ACC112 (cell line): Measurements from ENCODE around the gene TRAPPC4.
"Not testable (repeated sequence)": the region's sequence is repeated elsewhere in the genome, so short reads cannot be mapped to it uniquely, and the experiment has no call there.

Source experiments
- H2AFZ ChIP-seq: fragments of 200-600 bp; sonication (generic); one replicate; pipeline ENCODE4 v1.6.0; 2017; ENCODE audit warnings: antibody characterized with exemption, low read length; ENCODE audit not compliant: unreplicated experiment
- H3K27ac ChIP-seq: fragments of 200-600 bp; sonication (generic); 2 replicates; pipeline ENCODE4 v1.5.1; 2014; ENCODE audit warnings: low read depth, mild to moderate bottlenecking, antibody characterized with exemption, low read length, moderate library complexity
- H3K27me3 ChIP-seq: fragments of 200-600 bp; sonication (generic); 2 replicates; pipeline ENCODE4 v1.6.1; 2014; ENCODE audit warnings: mild to moderate bottlenecking, antibody characterized with exemption, low read length, moderate library complexity, mixed read lengths; ENCODE audit not compliant: insufficient read depth
- H3K36me3 ChIP-seq: fragments of 200-600 bp; sonication (generic); 2 replicates; pipeline ENCODE4 v1.6.1; 2016; ENCODE audit warnings: mild to moderate bottlenecking, antibody characterized with exemption, low read length, moderate library complexity, mixed read lengths; ENCODE audit not compliant: insufficient read depth
- H3K4me1 ChIP-seq: fragments of 200-600 bp; sonication (generic); one replicate; pipeline ENCODE4 v1.6.1; 2016; ENCODE audit warnings: low read length, mixed read lengths; ENCODE audit not compliant: insufficient read depth, unreplicated experiment, control insufficient read depth
- H3K4me3 ChIP-seq: fragments of 200-600 bp; sonication (generic); 2 replicates; pipeline ENCODE4 v1.5.1; 2014; ENCODE audit warnings: mild to moderate bottlenecking, low read depth, low read length
- H3K79me2 ChIP-seq: fragments of 200-600 bp; sonication (generic); one replicate; pipeline ENCODE4 v1.6.0; 2016; ENCODE audit warnings: low read length; ENCODE audit not compliant: control insufficient read depth, unreplicated experiment, insufficient read depth

The TRAPPC4 gene

GRCh38 chr11:119038884-119039283, 20.3 kb downstream of the TRAPPC4 start:
- no peaks in the 10 kb centered on the region for H3K79me2 ChIP-seq
- no peak overlapping the region for H3K27ac ChIP-seq
- no peaks in the 10 kb centered on the region for H3K4me1 ChIP-seq
- H3K4me3 ChIP-seq: no peak overlapping the region
- no peaks in the 10 kb centered on the region for H3K27me3 ChIP-seq
- H3K36me3 ChIP-seq: no peaks in the 10 kb centered on the region
- no peak overlapping the region for H2AFZ ChIP-seq

GRCh38 chr11:119039471-119039870, 20.9 kb downstream of the TRAPPC4 start:
- H2AFZ ChIP-seq, H3K27me3 ChIP-seq, H3K4me3 ChIP-seq, H3K4me1 ChIP-seq, H3K36me3 ChIP-seq, H3K79me2 ChIP-seq, H3K27ac ChIP-seq: not testable (repeated sequence)

GRCh38 chr11:119041821-119042514, 23.4 kb downstream of the TRAPPC4 start:
- H2AFZ ChIP-seq: no peak overlapping the region
- H3K79me2 ChIP-seq: no peaks in the 10 kb centered on the region
- no peak overlapping the region for H3K27ac ChIP-seq
- H3K4me1 ChIP-seq: no peaks in the 10 kb centered on the region
- H3K36me3 ChIP-seq: no peaks in the 10 kb centered on the region
- H3K4me3 ChIP-seq: no peak overlapping the region
- H3K27me3 ChIP-seq: no peaks in the 10 kb centered on the region

- Histone ChIP-seq H3K27me3 (no peaks in the 10 kb centered on the region), H2AFZ (no peak overlapping the region), H3K79me2 (no peaks in the 10 kb centered on the region), H3K36me3 (no peaks in the 10 kb centered on the region), H3K27ac (no peak overlapping the region), H3K4me1 (no peaks in the 10 kb centered on the region), H3K4me3 (no peak overlapping the region)
Observed at GRCh38 chr11:119042927-119043326, 24.4 kb downstream of the TRAPPC4 start.

GRCh38 chr11:119044708-119045107, 26.1 kb downstream of the TRAPPC4 start:
- Histone ChIP-seq H3K27ac (no peak overlapping the region), H3K79me2 (no peaks in the 10 kb centered on the region), H3K36me3 (peaks cover 4% of the 10 kb centered on the region; the same call in 1 of the 2 replicates), H3K4me3 (no peak overlapping the region), H3K27me3 (no peaks in the 10 kb centered on the region), H3K4me1 (no peaks in the 10 kb centered on the region), H2AFZ (no peak overlapping the region)

GRCh38 chr11:119046489-119046888, 27.9 kb downstream of the TRAPPC4 start:
- Histone ChIP-seq H3K79me2 (no peaks in the 10 kb centered on the region), H3K4me3 (no peak overlapping the region), H2AFZ (no peak overlapping the region), H3K4me1 (no peaks in the 10 kb centered on the region), H3K36me3 (peaks cover 9% of the 10 kb centered on the region; the same call in 1 of the 2 replicates), H3K27me3 (no peaks in the 10 kb centered on the region), H3K27ac (no peak overlapping the region)

GRCh38 chr11:119047205-119047604, 28.6 kb downstream of the TRAPPC4 start:
- no peaks in the 10 kb centered on the region for H3K4me1 ChIP-seq
- H3K4me3 ChIP-seq: no peak overlapping the region
- no peak overlapping the region for H3K27ac ChIP-seq
- no peak overlapping the region for H2AFZ ChIP-seq
- no peaks in the 10 kb centered on the region for H3K79me2 ChIP-seq
- H3K27me3 ChIP-seq: no peaks in the 10 kb centered on the region
- H3K36me3 ChIP-seq: peaks cover 9% of the 10 kb centered on the region; the same call in 1 of the 2 replicates

- Histone ChIP-seq H3K27me3 (no peaks in the 10 kb centered on the region), H3K4me1 (no peaks in the 10 kb centered on the region), H3K79me2 (no peaks in the 10 kb centered on the region), H3K27ac (no peak overlapping the region), H3K4me3 (no peak overlapping the region), H2AFZ (no peak overlapping the region), H3K36me3 (peaks cover 9% of the 10 kb centered on the region; the same call in 1 of the 2 replicates)
Observed at GRCh38 chr11:119048644-119049043, 30.1 kb downstream of the TRAPPC4 start.

GRCh38 chr11:119049081-119049480, 30.5 kb downstream of the TRAPPC4 start:
- Histone ChIP-seq H2AFZ (no peak overlapping the region), H3K27ac (no peak overlapping the region), H3K4me1 (no peaks in the 10 kb centered on the region), H3K4me3 (no peak overlapping the region), H3K36me3 (peaks cover 9% of the 10 kb centered on the region; the same call in 1 of the 2 replicates), H3K79me2 (no peaks in the 10 kb centered on the region), H3K27me3 (no peaks in the 10 kb centered on the region)

- no peak overlapping the region for H2AFZ ChIP-seq
- peaks cover 7% of the 10 kb centered on the region for H3K4me1 ChIP-seq
- no peak overlapping the region for H3K27ac ChIP-seq
- H3K27me3 ChIP-seq: no peaks in the 10 kb centered on the region
- H3K4me3 ChIP-seq: no peak overlapping the region
- H3K79me2 ChIP-seq: peaks cover 17% of the 10 kb centered on the region
- H3K36me3 ChIP-seq: peaks cover 16% of the 10 kb centered on the region; the same call in 1 of the 2 replicates
Observed at GRCh38 chr11:119051440-119052162, 33.0 kb downstream of the TRAPPC4 start.
